Lower leg skin (tissue), 4 donors: Measurements from ENCODE around the gene CNOT10. TPM values are rescaled to one million over a fixed set of nuclear protein-coding genes. Genes with fewer than 3 reads are reported as not detected.

Experiments
- DNase-seq, 2 donors: peaks; one replicate each; pipeline ENCODE4 v3.0.0-alpha.2; 2019; ENCODE audit warnings: low spot score in 2 of 2
- H3K4me3 ChIP-seq: fragments of 200-600 bp; sonication (generic); 2 replicates; pipeline ENCODE4 v1.5.1; 2017; ENCODE audit warnings: mild to moderate bottlenecking, low read depth; ENCODE audit not compliant: poor library complexity, severe bottlenecking
- CTCF ChIP-seq, 3 donors: fragments of 450-650 bp; IDR thresholded peaks; one replicate each; pipeline ENCODE4 v1.5.1; 2016; ENCODE audit warnings: antibody characterized with exemption in 3 of 3, mild to moderate bottlenecking in 3 of 3, moderate library complexity in 2 of 3
- POLR2A ChIP-seq, 2 donors: fragments of 450-650 bp; IDR thresholded peaks; one replicate each; pipeline ENCODE4 v1.6.1; 2016 to 2017; ENCODE audit warnings: antibody characterized with exemption in 2 of 2, mild to moderate bottlenecking in 1 of 2, moderate library complexity in 1 of 2
- WGBS, 2 donors: methylation state at CpG; one replicate each; pipeline ENCODE4 v1.1.5; 2018; 5-methylcytosine and 5-hydroxymethylcytosine counted together
- intact Hi-C: fragments of 100-400 bp; cut with DNase I; formaldehyde crosslinking; loops from one replicate; pipeline ENCODE4 v1.15.0; 2023; ENCODE audit warnings: low total_unique reads
- total RNA-seq, 4 donors: library from RNA; depleted of rRNA; stranded (reverse); fragments of >200 nt; gene quantifications; one replicate each; pipeline ENCODE4 v1.1.0, GENCODE V29; 2016

CNOT10 gene
- total RNA-seq, 4 donors from 2014 or later: 22.2 to 28.2 (median 24.0) TPM

GRCh38 chr3:32698506-32698905 is 13.5 kb downstream of the CNOT10 start:
- H3K4me3 ChIP-seq: no peak overlapping the region
- intact Hi-C loops: no loop called here
- DNase-seq: no peak
- WGBS, 2 donors: 76 to 78% methylated on average over 2 of the region's 2 CpGs
- TF ChIP-seq CTCF (IDR thresholded peaks at IDR 0.05) (no peak), POLR2A (IDR thresholded peaks at IDR 0.05) (no peak)

GRCh38 chr3:32699429-32699828 is 14.4 kb downstream of the CNOT10 start:
- WGBS, 2 donors: 92 to 96% methylated on average over 2 of the region's 2 CpGs
- intact Hi-C loops: no loop called here
- no peak for TF ChIP-seq POLR2A (IDR thresholded peaks at IDR 0.05)
- DNase-seq: no peak
- H3K4me3 ChIP-seq: no peak overlapping the region

- no peak overlapping the region for H3K4me3 ChIP-seq
- no peak for DNase-seq
- intact Hi-C loops: no loop called here
- 79 to 80% methylated on average over 6 of the region's 6 CpGs for WGBS, 2 donors
- TF ChIP-seq POLR2A (IDR thresholded peaks at IDR 0.05): no peak
- TF ChIP-seq CTCF (IDR thresholded peaks at IDR 0.05): no peak
These were observed 15.3 kb downstream of the CNOT10 start for GRCh38 chr3:32700244-32700643.

GRCh38 chr3:32703491-32703972 is 18.5 kb downstream of the CNOT10 start:
- no peak for DNase-seq
- 90 to 97% methylated on average over 1 of the region's 1 CpG for WGBS, 2 donors
- TF ChIP-seq POLR2A (IDR thresholded peaks at IDR 0.05): no peak
- no peak for TF ChIP-seq CTCF (IDR thresholded peaks at IDR 0.05)
- H3K4me3 ChIP-seq: no peak overlapping the region
- intact Hi-C loops: no loop called here

GRCh38 chr3:32705232-32705631 is 20.2 kb downstream of the CNOT10 start:
- H3K4me3 ChIP-seq: no peak overlapping the region
- no peak for TF ChIP-seq CTCF (IDR thresholded peaks at IDR 0.05)
- TF ChIP-seq POLR2A (IDR thresholded peaks at IDR 0.05): no peak
- intact Hi-C loops: no loop called here
- 72 to 73% methylated on average over 2 of the region's 2 CpGs for WGBS, 2 donors
- DNase-seq: no peak

GRCh38 chr3:32706348-32707025 is 21.5 kb downstream of the CNOT10 start:
- H3K4me3 ChIP-seq: no peak overlapping the region
- WGBS, 2 donors: 38 to 51% methylated on average over 6 of the region's 6 CpGs
- TF ChIP-seq CTCF (IDR thresholded peaks at IDR 0.05) (no peak), POLR2A (IDR thresholded peaks at IDR 0.05) (no peak)
- intact Hi-C loops: no loop called here
- no peak for DNase-seq
